Measurements from ENCODE around the gene AGBL1.

The AGBL1 gene

DNA sequence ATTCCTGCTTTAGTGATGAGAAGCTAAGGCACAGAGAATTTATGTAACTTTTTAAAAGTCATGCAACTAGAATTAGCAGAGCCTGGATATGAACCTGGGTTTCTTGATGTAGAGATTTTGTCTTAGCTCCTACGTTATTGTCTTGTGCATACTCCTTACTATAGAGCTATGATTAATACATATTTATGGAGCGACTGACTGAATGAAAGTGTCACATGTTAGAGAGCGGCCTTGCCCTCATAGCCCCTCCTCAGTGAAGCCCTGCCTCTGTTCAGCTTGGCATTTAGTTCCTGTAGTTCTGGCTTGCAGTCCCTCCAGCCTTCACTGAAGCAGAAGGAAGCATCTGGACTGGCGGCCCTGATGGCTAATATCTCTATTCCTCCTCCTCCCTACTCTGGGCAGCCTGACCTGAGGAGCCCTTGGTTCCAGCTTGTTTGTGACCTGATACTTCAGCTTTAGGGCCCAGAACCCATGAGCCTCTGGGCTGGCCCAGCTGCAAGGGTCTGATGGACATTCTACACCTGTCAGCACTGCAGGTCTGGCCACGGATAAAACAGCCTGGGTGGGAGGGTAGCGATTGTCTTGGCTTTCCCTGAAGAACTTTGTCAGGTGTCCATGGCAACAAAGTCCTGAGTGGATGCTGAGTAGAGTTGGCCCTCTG, 13.4 kb upstream of the AGBL1 start:
- no peaks in the 10 kb centered on the region for H3K27me3 ChIP-seq (ENCODE audit: control insufficient read depth in 3 of 3, insufficient read depth in 3 of 3, low read depth in 1 of 3, low read length in 3 of 3)
- no peaks in the 10 kb centered on the region for H3K36me3 ChIP-seq (replicated peaks in 1 of 2; ENCODE audit: control insufficient read depth in 2 of 2, insufficient read depth in 2 of 2, low read length in 2 of 2)
- no peak overlapping the region for H2BK5ac ChIP-seq (ENCODE audit: low read length)
- no CpG with 5 or more reads among the region's 6 CpGs for WGBS, 2 donors (ENCODE audit: extremely low coverage in 2 of 2, insufficient read length in 2 of 2, insufficient replicate concordance in 1 of 2)
- no peak overlapping the region for H4K8ac ChIP-seq (ENCODE audit: low read depth, low read length)
- H3K4ac ChIP-seq (ENCODE audit: low read length): no peak overlapping the region
- H3K23ac ChIP-seq (ENCODE audit: low read depth, low read length, poor library complexity): no peak overlapping the region
- no peak for DNase-seq (ENCODE audit: low spot score)
- peak overlapping the region; percentile 63 for H2BK120ac ChIP-seq (ENCODE audit: low read depth, low read length)
- no peaks in the 10 kb centered on the region for H3K79me1 ChIP-seq (ENCODE audit: low read depth, low read length)
- H3K4me1 ChIP-seq (ENCODE audit: control insufficient read depth in 2 of 2, insufficient read depth in 1 of 2, low read depth in 1 of 2, low read length in 2 of 2): peaks cover 0 to 26% of the 10 kb centered on the region in 2 donors
- no peaks in the 10 kb centered on the region for H3K9me3 ChIP-seq (replicated peaks in 1 of 2; ENCODE audit: control insufficient read depth in 2 of 2, insufficient read depth in 1 of 2, low read depth in 1 of 2, low read length in 2 of 2)
- H3K4me2 ChIP-seq (ENCODE audit: insufficient read depth, low read length, poor library complexity, severe bottlenecking): no peak overlapping the region
- peak overlapping the region; percentile 0 for H2BK15ac ChIP-seq (ENCODE audit: low read length)
- H3K18ac ChIP-seq (ENCODE audit: low read length): peak overlapping the region; percentile 66
- peak overlapping the region; percentile 1 for H2BK12ac ChIP-seq (ENCODE audit: low read length)
- H3K27ac ChIP-seq (replicated peaks; ENCODE audit: low read length): no peak overlapping the region
- no peak overlapping the region for H2AFZ ChIP-seq (ENCODE audit: low read length)
- no peak overlapping the region for H4K91ac ChIP-seq (ENCODE audit: low read depth, low read length, poor library complexity)
- H3K9ac ChIP-seq (ENCODE audit: low read depth, low read length, poor library complexity): no peak overlapping the region
- H2AK5ac ChIP-seq (ENCODE audit: low read depth, low read length): peak overlapping the region; percentile 64
- no peak overlapping the region for H3K4me3 ChIP-seq (ENCODE audit: low read length in 2 of 2)
- no peak overlapping the region for H3K14ac ChIP-seq (ENCODE audit: low read length)

GRCh38 chr15:86073281-86073680, 6.4 kb upstream of the AGBL1 start:
- no peak overlapping the region for H2BK120ac ChIP-seq (ENCODE audit: low read depth, low read length)
- no peaks in the 10 kb centered on the region for H3K9me3 ChIP-seq (replicated peaks in 1 of 2; ENCODE audit: control insufficient read depth in 2 of 2, insufficient read depth in 1 of 2, low read depth in 1 of 2, low read length in 2 of 2)
- no peak overlapping the region for H2AK5ac ChIP-seq (ENCODE audit: low read depth, low read length)
- H3K27me3 ChIP-seq (ENCODE audit: control insufficient read depth in 3 of 3, insufficient read depth in 3 of 3, low read depth in 1 of 3, low read length in 3 of 3): no peaks in the 10 kb centered on the region
- WGBS, 2 donors (ENCODE audit: extremely low coverage in 2 of 2, insufficient read length in 2 of 2, insufficient replicate concordance in 1 of 2): no CpG with 5 or more reads among the region's 1 CpG
- peak overlapping the region; percentile 90 for H2BK12ac ChIP-seq (ENCODE audit: low read length)
- peaks cover 0 to 11% of the 10 kb centered on the region in 2 donors for H3K4me1 ChIP-seq (ENCODE audit: control insufficient read depth in 2 of 2, insufficient read depth in 1 of 2, low read depth in 1 of 2, low read length in 2 of 2)
- H4K8ac ChIP-seq (ENCODE audit: low read depth, low read length): no peak overlapping the region
- no peaks in the 10 kb centered on the region for H3K36me3 ChIP-seq (replicated peaks in 1 of 2; ENCODE audit: control insufficient read depth in 2 of 2, insufficient read depth in 2 of 2, low read length in 2 of 2)
- H4K91ac ChIP-seq (ENCODE audit: low read depth, low read length, poor library complexity): no peak overlapping the region
- no peak overlapping the region for H3K4me2 ChIP-seq (ENCODE audit: insufficient read depth, low read length, poor library complexity, severe bottlenecking)
- H3K4me3 ChIP-seq (ENCODE audit: low read length in 2 of 2): no peak overlapping the region
- no peak overlapping the region for H2BK5ac ChIP-seq (ENCODE audit: low read length)
- H3K79me1 ChIP-seq (ENCODE audit: low read depth, low read length): no peaks in the 10 kb centered on the region
- no peak overlapping the region for H2AFZ ChIP-seq (ENCODE audit: low read length)
- H3K4ac ChIP-seq (ENCODE audit: low read length): peak overlapping the region; percentile 53
- H3K23ac ChIP-seq (ENCODE audit: low read depth, low read length, poor library complexity): no peak overlapping the region
- H2BK15ac ChIP-seq (ENCODE audit: low read length): no peak overlapping the region
- DNase-seq (ENCODE audit: low spot score): no peak
- no peak overlapping the region for H3K18ac ChIP-seq (ENCODE audit: low read length)
- no peak overlapping the region for H3K14ac ChIP-seq (ENCODE audit: low read length)
- H3K27ac ChIP-seq (replicated peaks; ENCODE audit: low read length): no peak overlapping the region
- no peak overlapping the region for H3K9ac ChIP-seq (ENCODE audit: low read depth, low read length, poor library complexity)

- H3K4me1 ChIP-seq (ENCODE audit: control insufficient read depth in 2 of 2, insufficient read depth in 1 of 2, low read depth in 1 of 2, low read length in 2 of 2): peaks cover 0 to 18% of the 10 kb centered on the region in 2 donors
- no peak overlapping the region for H4K8ac ChIP-seq (ENCODE audit: low read depth, low read length)
- H3K79me1 ChIP-seq (ENCODE audit: low read depth, low read length): no peaks in the 10 kb centered on the region
- H3K14ac ChIP-seq (ENCODE audit: low read length): no peak overlapping the region
- H3K9ac ChIP-seq (ENCODE audit: low read depth, low read length, poor library complexity): no peak overlapping the region
- no peak overlapping the region for H3K4ac ChIP-seq (ENCODE audit: low read length)
- H3K23ac ChIP-seq (ENCODE audit: low read depth, low read length, poor library complexity): no peak overlapping the region
- H4K91ac ChIP-seq (ENCODE audit: low read depth, low read length, poor library complexity): no peak overlapping the region
- no peak overlapping the region for H3K4me3 ChIP-seq (ENCODE audit: low read length in 2 of 2)
- H2BK15ac ChIP-seq (ENCODE audit: low read length): no peak overlapping the region
- H3K9me3 ChIP-seq (replicated peaks in 1 of 2; ENCODE audit: control insufficient read depth in 2 of 2, insufficient read depth in 1 of 2, low read depth in 1 of 2, low read length in 2 of 2): no peaks in the 10 kb centered on the region
- H2BK12ac ChIP-seq (ENCODE audit: low read length): no peak overlapping the region
- peak overlapping the region; percentile 37 for H3K27ac ChIP-seq (replicated peaks; ENCODE audit: low read length)
- no peak overlapping the region for H2BK5ac ChIP-seq (ENCODE audit: low read length)
- no peaks in the 10 kb centered on the region for H3K36me3 ChIP-seq (replicated peaks in 1 of 2; ENCODE audit: control insufficient read depth in 2 of 2, insufficient read depth in 2 of 2, low read length in 2 of 2)
- WGBS, 2 donors (ENCODE audit: extremely low coverage in 2 of 2, insufficient read length in 2 of 2, insufficient replicate concordance in 1 of 2): no CpG with 5 or more reads among the region's 3 CpGs
- no peak overlapping the region for H3K4me2 ChIP-seq (ENCODE audit: insufficient read depth, low read length, poor library complexity, severe bottlenecking)
- no peak overlapping the region for H3K18ac ChIP-seq (ENCODE audit: low read length)
- no peak for DNase-seq (ENCODE audit: low spot score)
- H2BK120ac ChIP-seq (ENCODE audit: low read depth, low read length): no peak overlapping the region
- no peak overlapping the region for H2AFZ ChIP-seq (ENCODE audit: low read length)
- peaks cover 0 to 5% (median 0%) of the 10 kb centered on the region in 3 experiments for H3K27me3 ChIP-seq (ENCODE audit: control insufficient read depth in 3 of 3, insufficient read depth in 3 of 3, low read depth in 1 of 3, low read length in 3 of 3)
- H2AK5ac ChIP-seq (ENCODE audit: low read depth, low read length): no peak overlapping the region
These were observed 3.2 kb upstream of the AGBL1 start for GRCh38 chr15:86076468-86076867.

DNA sequence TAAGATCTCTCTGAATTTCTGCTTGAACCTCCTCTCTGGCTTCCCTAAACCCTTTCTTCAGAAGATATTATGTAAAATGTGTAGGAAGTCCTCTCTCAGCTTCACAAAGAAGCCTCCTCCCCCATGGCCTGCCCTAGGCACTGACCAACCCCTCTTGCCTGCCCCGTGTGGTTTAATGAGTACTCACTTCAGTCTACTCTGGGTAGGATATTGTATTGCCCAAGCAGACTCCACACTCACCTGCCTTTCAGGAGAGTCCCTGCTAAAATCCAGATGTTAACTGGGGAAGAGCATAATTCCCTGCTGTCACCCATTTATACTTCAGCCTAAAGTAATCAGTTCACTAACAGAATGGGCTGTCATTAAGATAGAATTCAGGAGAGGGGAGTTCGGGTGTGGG, 2.6 kb upstream of the AGBL1 start:
- Histone ChIP-seq H2BK120ac (ENCODE audit: low read depth, low read length) (no peak overlapping the region), H3K27ac (replicated peaks; ENCODE audit: low read length) (no peak overlapping the region), H3K4me2 (ENCODE audit: insufficient read depth, low read length, poor library complexity, severe bottlenecking) (no peak overlapping the region), H3K14ac (ENCODE audit: low read length) (no peak overlapping the region), H3K9ac (ENCODE audit: low read depth, low read length, poor library complexity) (no peak overlapping the region), H2AFZ (ENCODE audit: low read length) (no peak overlapping the region), H2BK15ac (ENCODE audit: low read length) (no peak overlapping the region), H4K8ac (ENCODE audit: low read depth, low read length) (no peak overlapping the region), H3K18ac (ENCODE audit: low read length) (no peak overlapping the region), H2AK5ac (ENCODE audit: low read depth, low read length) (no peak overlapping the region), H4K91ac (ENCODE audit: low read depth, low read length, poor library complexity) (no peak overlapping the region), H3K9me3 (replicated peaks in 1 of 2; ENCODE audit: control insufficient read depth in 2 of 2, insufficient read depth in 1 of 2, low read depth in 1 of 2, low read length in 2 of 2) (no peaks in the 10 kb centered on the region), H3K4me3 (ENCODE audit: low read length in 2 of 2) (no peak overlapping the region), H3K36me3 (replicated peaks in 1 of 2; ENCODE audit: control insufficient read depth in 2 of 2, insufficient read depth in 2 of 2, low read length in 2 of 2) (no peaks in the 10 kb centered on the region), H3K23ac (ENCODE audit: low read depth, low read length, poor library complexity) (no peak overlapping the region), H2BK12ac (ENCODE audit: low read length) (no peak overlapping the region), H3K4me1 (ENCODE audit: control insufficient read depth in 2 of 2, insufficient read depth in 1 of 2, low read depth in 1 of 2, low read length in 2 of 2) (peaks cover 0 to 18% of the 10 kb centered on the region in 2 donors), H3K4ac (ENCODE audit: low read length) (no peak overlapping the region), H3K79me1 (ENCODE audit: low read depth, low read length) (no peaks in the 10 kb centered on the region), H3K27me3 (ENCODE audit: control insufficient read depth in 3 of 3, insufficient read depth in 3 of 3, low read depth in 1 of 3, low read length in 3 of 3) (peaks cover 0 to 5% (median 0%) of the 10 kb centered on the region in 3 experiments), H2BK5ac (ENCODE audit: low read length) (no peak overlapping the region)
- WGBS, 2 donors (ENCODE audit: extremely low coverage in 2 of 2, insufficient read length in 2 of 2, insufficient replicate concordance in 1 of 2): no CpG with 5 or more reads among the region's 2 CpGs
- no peak for DNase-seq (ENCODE audit: low spot score)
